ENCODE measurements around the gene STUM.

DNA sequence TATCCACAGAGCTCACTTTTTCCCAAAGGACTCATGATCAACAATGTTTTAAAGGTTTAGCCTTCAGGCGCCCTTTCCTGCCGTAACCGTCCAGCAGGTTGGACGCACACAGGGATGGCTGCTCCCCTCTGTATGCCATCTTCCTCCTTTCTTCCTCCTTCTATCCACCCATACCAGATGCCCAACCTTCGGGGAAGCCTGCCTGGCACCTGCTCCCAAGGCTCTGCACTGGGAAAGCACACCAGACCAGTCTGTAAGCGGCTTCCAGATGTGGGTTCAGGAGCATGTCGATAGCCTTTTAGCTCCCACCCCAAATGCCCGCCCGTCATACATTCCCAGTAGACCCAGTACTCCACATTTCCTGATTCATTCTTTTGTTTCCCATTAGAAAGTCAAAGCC lies 52.9 kb downstream of the STUM start:
- TF ChIP-seq, protein P1, sequence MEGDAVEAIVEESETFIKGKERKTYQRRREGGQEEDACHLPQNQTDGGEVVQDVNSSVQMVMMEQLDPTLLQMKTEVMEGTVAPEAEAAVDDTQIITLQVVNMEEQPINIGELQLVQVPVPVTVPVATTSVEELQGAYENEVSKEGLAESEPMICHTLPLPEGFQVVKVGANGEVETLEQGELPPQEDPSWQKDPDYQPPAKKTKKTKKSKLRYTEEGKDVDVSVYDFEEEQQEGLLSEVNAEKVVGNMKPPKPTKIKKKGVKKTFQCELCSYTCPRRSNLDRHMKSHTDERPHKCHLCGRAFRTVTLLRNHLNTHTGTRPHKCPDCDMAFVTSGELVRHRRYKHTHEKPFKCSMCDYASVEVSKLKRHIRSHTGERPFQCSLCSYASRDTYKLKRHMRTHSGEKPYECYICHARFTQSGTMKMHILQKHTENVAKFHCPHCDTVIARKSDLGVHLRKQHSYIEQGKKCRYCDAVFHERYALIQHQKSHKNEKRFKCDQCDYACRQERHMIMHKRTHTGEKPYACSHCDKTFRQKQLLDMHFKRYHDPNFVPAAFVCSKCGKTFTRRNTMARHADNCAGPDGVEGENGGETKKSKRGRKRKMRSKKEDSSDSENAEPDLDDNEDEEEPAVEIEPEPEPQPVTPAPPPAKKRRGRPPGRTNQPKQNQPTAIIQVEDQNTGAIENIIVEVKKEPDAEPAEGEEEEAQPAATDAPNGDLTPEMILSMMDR (IDR thresholded peaks at IDR 0.05; ENCODE audit: low read depth, low read length), result no peak
- TF ChIP-seq EZH2phosphoT487 (IDR thresholded peaks at IDR 0.05; ENCODE audit: low read depth), result no peak

All from OCI-LY3 (cell line).